Measurements from ENCODE around the gene TMEM218.

TMEM218 gene

DNA sequence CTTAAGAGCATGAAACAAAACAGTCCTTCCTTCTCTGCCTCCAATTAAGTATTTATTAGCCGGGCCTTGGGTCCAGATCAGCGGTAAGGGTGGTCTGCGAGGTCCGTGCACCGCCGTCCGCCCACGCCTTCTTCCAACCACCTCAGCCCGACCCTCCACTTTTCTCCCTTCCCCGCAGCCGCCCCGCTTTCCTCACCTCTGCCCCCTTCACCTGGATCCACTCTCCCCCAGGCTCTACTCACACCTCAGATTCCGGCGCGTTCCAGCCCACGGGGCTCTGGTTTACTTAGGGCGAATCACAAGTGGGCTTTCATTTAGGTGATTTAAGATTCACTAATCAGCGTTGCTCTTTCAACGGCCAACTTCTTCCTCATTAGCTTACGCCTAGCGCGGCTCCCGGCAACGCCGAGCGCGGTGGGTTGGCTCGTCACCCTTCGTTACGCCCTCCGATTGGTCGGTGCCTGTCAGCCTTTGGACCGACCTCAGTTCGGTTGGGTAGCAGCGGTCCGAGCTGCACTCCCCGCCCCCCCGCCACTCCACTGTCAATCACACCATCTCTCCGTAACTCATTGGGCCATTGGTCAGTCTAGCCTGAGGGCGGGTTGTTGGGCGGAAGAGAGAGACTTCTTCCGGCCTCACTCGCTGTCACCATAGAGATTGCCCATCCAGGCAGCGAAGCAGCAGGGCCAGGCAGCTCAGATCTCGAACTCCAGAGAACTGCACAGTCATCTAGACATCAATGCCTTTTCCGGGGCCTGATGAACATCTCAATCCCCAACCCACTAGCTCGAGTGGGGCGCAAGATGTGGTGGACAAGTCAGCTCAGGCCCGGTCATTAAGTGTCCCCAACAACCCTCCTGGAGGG is at the start of gene TMEM218:
TSS of gene TMEM218 (minus strand) at position 284 of the 865 bp plus-strand sequence. CDS start 9,385 bp downstream, outside the sequence.
- DNase-seq: peak; percentile 89

DNA sequence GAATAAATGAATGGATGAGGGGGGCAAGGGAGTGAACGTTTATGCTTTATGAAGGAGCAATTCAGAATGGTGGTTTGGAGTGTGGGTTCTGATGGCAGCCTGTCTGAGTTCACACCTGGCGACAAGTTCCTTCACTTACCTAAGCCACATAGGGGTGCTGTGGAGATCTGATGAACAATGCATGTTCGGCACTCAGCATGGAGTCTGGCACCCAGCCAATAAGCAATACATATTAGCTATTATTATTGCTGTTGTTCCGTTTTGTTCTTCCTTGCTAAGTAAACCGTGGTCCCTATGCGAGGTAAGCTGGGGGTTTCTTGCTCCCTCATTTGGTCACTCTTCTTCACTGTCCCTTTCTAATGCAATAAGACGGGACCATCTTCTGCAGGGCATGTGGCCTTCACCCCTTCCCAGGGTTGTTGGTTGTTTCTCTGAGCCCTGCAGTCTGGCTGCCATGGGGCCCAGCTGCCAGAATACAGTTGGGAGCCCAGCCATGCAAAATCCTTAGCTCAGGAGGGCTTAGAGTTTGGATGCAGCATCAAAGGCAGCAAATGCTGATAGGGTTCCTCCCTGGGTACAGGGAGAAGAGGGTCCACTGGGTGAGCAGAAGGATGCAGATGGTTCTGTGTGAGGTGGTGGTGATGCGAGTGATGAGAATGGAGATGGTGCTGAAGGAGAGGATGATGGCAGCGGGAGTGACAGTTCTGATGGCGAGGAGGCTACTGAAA is 46.7 kb upstream of the TMEM218 start:
- DNase-seq: no peak

DNA sequence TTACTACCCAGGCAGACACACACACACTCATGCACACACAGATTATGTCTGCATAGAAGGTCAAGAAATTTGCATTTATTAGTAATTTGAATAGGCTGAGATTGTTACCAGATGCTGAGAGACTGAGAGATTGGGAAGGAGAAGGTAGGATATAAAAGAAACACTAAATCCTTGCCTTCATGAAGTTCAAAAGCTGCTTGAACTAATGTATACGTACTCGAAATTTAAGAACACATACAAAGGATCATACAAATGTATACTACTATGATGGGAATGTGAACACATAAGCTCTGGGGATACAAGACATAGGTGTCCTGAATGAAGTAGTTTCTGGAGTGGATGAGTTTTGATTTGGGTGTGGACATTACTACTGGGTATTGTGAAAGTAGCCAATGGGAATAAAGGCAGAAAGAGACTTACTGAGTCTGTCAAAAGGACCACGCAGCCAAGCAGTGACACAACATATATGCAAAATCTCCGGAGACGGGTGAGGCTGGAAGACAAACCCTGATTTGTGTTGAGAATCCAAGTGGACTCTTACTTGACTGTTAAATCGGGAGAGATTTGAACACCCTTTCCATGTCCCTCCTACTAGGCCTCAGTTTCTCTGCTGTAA is 45.8 kb upstream of the TMEM218 start:
- DNase-seq: no peak

DNA sequence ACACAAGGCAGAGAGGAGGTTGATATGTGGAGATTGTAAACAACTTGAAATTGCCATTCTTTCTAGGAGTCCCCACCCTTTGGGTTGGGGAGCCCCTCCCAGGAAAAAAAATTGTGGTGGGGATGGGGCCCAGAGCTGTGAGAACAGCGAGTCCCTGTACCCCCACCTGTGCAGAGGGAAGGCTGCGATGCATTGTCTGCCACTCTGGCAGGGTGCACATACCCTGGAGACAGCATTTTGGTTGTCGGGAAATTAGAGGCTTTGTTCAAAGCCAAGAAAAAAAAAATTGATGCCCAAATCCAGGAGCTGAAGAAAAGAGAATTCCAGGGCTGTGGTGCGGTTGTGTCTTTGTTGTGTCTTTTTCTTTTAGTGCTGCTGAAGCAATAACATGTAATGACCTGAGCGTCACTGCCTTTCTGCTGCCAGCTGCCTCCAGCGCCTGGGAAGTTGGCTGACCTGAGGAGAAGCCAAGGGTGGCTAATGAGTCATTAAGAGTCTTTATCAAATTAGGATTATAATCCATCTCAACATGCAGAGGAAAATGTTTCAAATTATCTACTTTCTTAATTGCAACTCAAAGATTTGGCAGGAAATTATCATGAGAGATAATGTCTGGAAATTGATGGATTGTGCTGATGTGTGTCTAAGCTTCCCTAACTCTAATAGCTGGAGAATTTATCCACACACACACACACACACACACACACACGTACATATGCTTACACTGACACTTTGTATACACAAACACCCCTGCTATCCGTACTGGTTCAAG is 45.1 kb upstream of the TMEM218 start:
- no peak for DNase-seq

DNA sequence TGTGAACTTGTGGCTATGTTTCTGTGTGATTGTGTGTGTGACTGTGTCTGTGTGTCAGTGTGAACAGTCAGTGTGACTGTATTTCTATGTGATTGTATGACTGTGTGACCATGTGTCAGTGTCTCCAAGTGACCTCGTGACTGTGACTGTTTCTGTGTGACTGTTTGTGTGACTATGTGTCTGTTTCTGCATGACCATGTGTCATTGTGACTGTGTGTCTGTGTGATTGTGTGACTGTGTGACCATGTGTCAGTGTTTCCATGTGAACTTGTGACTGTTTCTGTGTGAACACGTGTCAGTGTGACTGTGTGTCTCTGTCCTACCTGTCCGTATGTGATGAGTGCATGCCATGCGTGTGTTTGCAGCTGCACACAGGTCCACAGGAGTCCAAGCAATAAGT is 44.3 kb upstream of the TMEM218 start:
- no peak for DNase-seq

DNA sequence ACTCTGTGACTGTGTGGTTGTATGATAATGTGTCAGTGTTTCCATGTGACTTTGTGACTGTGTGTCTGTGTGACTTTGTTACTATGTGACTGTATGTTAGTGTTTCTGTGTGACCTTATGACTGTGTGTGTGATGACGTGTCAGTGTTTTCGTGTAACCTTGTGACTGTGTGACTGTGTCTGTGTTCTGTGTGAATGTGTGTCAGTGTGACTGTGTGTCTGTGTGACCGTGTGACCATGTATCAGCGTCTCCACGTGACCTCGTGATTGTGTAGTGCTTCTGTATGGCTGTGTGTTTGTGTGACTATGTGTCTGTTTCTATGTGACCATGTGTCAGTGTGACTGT is 43.6 kb upstream of the TMEM218 start:
- DNase-seq: no peak

DNA sequence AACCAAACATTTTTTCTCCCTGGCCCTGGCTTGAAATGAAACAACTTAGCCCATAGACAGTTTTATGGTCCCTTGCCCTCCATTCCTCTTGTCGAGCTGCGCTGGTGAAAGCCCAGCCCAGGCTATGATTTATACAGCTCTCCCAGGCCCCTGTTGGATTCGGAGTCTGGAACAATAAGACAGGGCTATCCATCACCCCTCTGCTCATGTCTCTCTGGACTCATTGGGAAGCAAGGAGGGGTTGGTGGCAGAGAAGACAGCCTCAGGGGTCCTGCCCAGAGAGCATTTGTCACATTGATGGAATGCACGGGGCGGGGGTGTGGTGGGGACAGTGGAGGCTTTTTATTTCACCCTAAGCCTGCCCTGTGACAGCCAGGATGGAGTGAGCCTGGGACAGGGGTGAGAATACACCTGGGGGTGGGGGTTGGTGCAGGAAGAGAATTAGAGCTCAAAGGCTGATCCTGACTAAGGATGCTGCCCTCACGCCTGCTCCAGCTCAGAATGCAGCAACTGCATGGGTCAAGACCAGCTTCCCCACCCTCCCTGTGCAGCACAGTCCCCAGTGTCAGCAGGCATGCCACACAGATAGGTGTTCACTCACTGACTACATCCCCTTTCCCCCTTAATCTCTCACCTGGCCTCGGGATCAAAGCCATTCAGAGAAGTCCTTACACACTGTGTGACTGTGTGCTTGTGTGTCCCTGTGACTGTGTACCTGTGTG is 43.1 kb upstream of the TMEM218 start:
- no peak for DNase-seq

DNA sequence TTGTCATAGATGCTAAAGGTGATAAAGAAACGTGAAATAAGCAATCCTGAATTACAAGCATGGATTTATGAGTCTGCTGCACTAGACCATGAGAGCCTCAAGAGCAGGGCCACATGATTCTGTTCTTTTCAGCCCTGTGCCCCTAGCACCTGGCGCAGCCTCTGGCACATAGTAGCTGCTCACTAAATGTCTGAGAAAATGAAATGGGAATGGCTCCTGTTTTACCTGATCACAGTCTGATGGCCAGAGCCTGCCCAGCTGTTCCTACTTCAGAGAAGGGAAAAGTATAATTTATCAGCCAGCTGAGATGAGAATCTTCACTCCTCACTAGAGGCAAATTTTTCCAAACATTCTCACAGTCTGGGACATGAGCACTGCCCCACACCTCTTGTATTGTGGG is 42.4 kb upstream of the TMEM218 start:
- no peak for DNase-seq

DNA sequence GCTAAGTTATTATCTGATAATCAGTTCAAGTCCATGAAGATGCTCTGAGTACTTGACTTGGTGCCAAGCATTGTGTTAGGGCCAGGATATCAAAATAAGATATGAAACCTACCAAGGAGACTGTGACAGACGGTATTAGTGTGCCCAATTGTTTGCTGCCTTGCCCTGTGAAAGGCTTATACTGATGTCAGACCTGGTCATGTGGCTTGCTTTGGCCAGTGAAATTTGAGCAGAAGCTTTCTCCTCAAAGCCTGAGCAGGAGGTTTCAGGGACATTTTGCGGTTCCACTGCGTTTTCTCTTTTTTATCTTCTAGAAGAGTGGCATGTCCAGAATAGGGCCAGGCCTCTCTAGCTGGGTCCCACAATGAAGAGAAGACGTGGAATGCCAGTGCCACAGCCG is 37.3 kb upstream of the TMEM218 start:
- no peak for DNase-seq

DNA sequence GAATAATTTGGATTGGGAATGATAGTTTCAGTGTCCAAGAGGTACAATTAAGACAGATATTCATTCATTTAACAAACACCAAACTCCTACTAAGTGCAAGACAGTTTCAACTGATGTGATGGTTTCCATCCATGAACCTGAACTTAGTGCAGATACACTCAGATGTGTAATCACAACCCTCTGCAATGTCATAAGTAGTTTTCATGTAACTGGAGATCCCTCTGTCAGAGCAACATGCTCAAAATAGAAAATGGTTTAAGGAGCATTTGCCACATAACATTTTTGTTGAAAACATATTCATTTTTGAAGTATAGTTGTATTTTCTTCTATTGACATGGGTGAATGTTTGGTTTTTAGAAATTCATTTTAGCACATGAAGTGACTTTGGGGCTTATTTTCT is 36.6 kb upstream of the TMEM218 start:
- DNase-seq: no peak

DNA sequence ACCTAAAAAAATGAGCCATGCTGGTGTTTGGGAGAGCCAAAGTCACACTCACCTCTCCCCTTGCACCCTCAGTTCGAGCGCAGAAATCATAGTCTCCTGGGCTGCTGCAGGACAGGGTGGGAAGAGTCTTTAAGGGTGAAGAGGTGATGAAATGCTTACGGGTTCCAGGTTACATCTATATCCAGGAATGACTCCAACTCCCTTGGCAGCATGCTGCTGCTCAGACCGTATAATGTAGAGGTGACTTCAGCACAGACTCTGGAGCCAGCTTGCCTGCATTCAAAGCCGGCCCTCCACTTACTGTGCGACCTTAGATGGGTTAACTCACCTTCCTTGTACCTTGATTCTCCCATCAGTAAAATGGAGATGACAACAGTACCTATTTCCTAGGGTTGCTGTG is 35.9 kb upstream of the TMEM218 start:
- DNase-seq: no peak

DNA sequence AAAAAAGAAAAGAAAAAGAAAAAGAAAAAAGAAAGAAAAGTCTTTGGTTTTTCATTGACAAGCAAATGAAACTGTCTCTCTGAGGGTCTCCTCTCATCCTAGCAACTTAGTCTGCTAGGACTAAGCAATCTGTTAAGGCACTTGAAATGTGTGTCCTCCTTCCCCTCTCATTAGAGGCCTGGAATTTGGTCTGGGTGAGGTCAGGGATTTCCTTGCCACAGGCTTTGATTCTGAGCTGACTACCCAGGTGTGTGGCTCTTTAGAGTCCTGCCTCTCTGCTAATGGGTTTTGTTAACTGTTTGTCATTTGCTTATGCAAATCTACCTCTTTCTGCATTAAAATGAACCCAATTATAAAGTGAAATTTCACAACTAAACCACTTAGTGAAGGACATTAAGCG is 34.8 kb upstream of the TMEM218 start:
- DNase-seq: no peak

DNA sequence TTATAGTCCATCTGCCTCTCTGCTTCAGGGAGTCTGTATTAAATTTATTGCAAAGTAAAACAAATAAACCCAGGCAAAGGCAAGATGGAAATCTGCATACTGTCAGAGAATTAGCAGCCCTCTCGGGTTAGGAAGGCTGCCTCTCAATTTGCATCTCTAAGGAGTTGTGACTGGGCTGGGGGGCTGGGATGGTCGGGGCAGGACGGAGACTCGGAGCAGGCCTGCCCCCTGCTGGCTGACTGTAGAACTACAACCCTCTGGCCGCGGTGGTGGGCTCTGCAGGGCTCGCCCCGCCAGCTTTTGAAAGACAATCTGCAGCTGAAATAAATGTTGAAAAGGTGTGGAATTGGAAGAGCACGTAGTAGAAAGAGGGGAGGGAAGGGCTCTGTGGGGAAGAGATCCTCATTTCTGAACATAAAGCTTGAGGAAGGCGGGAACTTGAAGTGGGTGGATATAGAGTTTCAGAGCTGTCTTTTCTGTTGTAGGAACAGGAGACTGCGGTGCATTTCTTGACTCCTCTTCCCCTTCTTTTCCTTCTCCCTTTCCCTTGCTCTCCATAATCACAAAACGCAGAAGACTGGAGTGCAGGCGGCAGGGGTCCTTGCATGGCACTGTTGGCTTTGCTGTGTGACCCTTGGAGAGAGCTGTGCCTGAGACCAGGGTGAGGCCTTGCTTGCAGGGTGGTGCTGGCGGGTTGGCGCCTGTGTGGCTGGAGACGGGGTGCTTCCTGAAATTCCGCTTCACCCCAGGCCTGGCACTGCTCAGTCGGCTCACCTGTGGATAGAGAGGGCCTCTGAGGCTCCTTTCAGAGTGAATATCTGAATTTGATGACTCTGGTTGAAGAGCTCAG is 30.5 kb upstream of the TMEM218 start:
- no peak for DNase-seq

DNA sequence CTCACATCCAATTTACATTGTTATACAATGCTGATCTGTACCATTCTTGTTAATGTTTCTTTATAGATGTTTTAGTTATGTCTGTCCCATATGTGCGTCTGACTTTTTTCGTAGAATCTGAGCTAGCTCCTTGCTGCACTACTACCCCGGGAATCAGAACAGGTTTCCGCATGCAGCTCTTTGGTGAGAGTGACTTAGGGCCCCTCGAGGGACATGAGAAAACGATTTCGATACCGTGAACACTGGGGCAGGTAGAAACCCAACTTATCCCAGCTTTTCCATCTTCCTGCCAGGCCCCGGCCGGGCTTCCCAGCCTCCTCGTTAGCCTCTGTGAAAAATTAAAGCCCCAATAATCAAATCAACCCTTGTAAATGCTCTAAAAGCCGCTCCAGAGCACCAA is 29.8 kb upstream of the TMEM218 start:
- no peak for DNase-seq

DNA sequence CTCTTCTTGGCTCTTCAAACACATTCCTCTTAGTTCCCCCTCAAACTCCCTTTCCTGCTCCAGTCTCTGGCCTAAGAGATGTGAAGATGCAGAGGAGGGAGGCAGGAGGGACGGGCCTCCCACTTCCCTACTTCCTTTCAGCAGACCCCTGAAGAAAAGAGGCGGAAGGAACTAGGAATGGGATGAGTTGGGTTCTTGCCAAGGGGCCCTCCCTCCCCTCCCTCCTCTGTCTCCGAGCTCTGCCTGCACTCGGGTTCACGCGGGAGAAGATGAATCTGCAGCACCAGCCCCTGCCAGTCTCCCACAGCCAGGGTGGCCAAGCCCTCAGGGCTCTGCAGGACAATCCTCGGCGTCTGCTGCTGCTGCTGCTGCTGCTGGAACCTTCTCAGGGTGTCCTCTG is 28.8 kb upstream of the TMEM218 start:
- no peak for DNase-seq

DNA sequence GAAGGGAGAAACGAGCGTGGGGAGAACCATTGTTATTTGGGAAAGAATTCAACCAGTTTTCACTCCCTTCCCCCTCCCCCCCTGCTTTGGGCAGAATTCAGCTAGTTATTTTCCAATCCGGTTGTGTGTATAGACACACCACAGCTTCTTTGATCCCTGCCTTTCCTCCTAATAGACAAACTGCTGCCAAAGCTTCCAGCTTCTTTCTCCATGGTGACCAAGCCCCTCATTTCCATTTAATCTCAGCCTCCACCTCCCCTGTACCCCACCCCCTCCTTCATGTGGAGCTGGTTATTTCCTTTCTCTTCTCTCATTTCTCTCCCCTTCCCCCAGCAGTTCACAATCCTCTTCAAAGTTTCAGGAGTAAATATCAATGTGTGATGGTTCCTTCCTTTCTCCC is 28.4 kb upstream of the TMEM218 start:
- no peak for DNase-seq

DNA sequence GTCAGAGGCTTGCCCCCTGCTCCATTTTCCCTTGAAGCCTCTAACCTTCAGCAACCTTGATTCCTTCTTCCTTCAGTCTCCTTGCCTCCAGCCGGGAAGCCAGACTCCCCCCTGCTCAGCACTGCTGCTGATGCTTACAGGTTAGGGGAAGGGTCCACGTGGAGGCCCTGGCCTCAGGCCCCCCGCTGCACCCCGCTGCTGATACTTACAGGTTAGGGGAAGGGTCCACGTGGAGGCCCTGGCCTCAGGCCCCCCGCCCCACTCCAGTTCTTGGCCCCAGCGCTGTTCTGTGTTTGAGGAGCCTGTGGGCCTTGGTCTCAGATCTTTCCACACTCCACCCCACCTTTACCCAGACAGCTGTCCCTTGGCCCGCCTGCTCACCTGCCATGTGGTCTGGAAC is 27.5 kb upstream of the TMEM218 start:
- no peak for DNase-seq

DNA sequence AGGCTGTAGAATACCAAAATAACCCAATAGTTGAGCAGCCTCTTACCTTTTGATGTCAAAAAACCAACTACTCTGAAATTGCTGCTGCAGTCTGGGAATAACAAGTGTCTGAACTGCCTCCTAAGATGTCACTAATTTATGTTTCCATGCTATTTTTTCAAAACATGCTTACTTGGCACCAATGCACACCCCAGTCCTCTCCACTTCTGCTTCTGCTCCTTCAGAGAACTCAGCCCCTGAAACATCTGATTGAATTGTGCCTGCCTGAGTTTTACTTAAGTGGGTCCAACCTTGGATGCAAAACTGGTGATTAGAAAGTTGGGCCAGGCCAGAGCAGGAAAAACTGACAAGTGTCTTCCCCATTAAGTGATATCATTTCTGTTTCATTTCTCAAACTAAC is 24.6 kb upstream of the TMEM218 start:
- no peak for DNase-seq

DNA sequence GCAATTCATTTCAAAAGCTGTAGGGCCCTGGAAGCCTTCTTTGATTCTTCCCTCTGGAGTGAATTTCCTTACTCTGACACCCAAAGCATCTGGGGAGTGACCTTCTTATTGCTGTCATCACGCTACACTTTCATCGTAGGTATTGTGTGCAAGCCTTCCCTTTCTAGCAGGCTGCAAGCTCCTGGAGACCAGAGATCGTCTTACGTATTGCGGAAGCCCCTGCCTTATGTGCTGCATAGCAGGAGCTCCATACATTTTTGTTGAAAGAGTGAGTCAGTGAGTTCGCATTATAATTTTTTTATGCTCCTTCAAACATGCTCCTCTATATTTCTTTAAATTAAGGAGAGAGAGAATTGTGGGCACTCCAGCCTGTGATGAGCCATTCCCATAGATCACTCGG is 21.2 kb upstream of the TMEM218 start:
- DNase-seq: no peak

DNA sequence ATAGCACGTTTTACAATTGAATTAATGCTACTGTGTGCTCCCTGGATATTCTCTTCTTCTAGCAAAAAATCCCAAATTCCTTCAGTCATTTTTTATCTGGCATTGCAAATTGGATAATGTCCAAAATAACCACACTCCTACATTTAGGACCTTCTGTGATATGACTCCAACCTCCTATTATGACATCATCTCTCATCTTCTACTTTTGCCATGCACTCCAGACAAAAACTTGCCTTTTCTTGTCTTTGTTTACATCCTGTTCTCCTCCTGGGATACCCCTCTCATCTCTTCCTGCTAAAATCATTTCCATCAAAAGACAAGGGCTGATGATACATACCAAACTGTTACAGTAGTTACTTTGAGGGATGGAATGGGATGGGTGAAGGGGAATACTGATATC is 20.6 kb upstream of the TMEM218 start:
- no peak for DNase-seq

DNA sequence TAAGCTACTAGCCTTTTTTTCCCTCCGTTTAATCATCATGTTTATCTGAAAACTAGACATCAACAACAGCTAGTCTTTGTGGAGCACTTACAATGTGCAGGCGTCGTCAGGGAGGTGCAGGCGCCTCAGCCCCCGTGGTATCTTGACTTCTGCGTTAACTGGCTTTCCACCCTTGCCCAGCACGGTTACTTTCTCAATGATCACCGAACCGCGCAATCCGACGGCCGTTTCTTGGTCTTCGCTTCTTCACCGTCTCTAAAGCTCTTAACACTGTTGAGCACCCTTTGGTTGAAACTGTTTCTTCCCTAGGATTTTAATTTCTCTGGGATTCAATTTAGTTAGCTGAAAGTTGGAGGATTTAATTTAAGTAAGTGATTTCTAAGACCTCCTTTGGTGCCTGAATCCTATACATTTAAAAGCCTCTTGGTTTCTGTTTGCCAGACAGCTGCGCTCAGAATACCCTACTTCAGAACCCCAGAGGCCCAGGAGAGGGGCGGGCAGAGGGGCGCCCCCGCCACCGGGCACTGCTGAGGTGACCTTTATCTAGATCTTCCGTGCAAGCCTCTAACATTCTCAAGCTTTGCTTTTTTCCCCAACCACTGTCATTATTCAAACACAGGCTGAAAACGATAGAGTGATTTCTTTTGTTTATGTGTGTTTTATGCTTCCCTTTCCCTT is 18.0 kb upstream of the TMEM218 start:
- no peak for DNase-seq
